ENCODE data around the gene ZNF451. TPM values are rescaled to one million over a fixed set of nuclear protein-coding genes. Genes with fewer than 3 reads are reported as not detected.

Gene ZNF451
- total RNA-seq, 1 donor from 2014 or later = 25.5 TPM

- Histone ChIP-seq H3K27me3 (ENCODE audit: low read depth) (no peaks in the 10 kb centered on the region), H3K4me1 (peaks cover 8% of the 10 kb centered on the region), H3K4me3 (no peak overlapping the region), H3K9me3 (replicated peaks) (no peaks in the 10 kb centered on the region), H3K27ac (replicated peaks) (no peak overlapping the region), H3K36me3 (no peaks in the 10 kb centered on the region)
- no peak for DNase-seq
- intact Hi-C loops (cut with micrococcal nuclease) = no loop called here
- TF ChIP-seq CTCF (IDR thresholded peaks at IDR 0.05; ENCODE audit: borderline replicate concordance) = peak; percentile 18
These were observed 126.5 kb downstream of the ZNF451 start for GRCh38 chr6:57216235-57217101.

- TF ChIP-seq CTCF (IDR thresholded peaks at IDR 0.05; ENCODE audit: borderline replicate concordance) = no peak
- intact Hi-C loops (cut with micrococcal nuclease) = no loop called here
- Histone ChIP-seq H3K27ac (replicated peaks) (no peak overlapping the region), H3K9me3 (replicated peaks) (no peaks in the 10 kb centered on the region), H3K4me3 (no peak overlapping the region), H3K4me1 (peaks cover 15% of the 10 kb centered on the region), H3K36me3 (no peaks in the 10 kb centered on the region), H3K27me3 (ENCODE audit: low read depth) (no peaks in the 10 kb centered on the region)
- DNase-seq = no peak
These were observed 127.3 kb downstream of the ZNF451 start for GRCh38 chr6:57217270-57217669.

Other genes with a start within 250 kb of the ZNF451 start
- 0.38 TPM for gene BEND6, start 135.1 kb upstream of the ZNF451 start, total RNA-seq
- gene KIAA1586, start 43.5 kb upstream of the ZNF451 start, total RNA-seq = 5.7 TPM
- 11.2 TPM for gene BAG2, start 82.1 kb downstream of the ZNF451 start, total RNA-seq
- 10.9 TPM for gene RAB23, start 132.1 kb downstream of the ZNF451 start, total RNA-seq
- 3.2 TPM for gene PRIM2, start 227.4 kb downstream of the ZNF451 start, total RNA-seq